GM23338 (cell line): Measurements from ENCODE around the gene SLC4A2. TPM values are rescaled to one million over a fixed set of nuclear protein-coding genes. Genes with fewer than 3 reads are reported as not detected.

Source experiments
- ATAC-seq: fragments of 200-7000 bp; cut with Tn5 transposase; 3 replicates; pipeline ENCODE4 v1.9.1; 2020
- DNase-seq: peaks from one replicate; pipeline ENCODE4 v3.0.0-alpha.2; 2015; ENCODE audit warnings: low spot score
- H2AFZ ChIP-seq: fragments of 200-600 bp; sonication (generic); 2 replicates; pipeline ENCODE4 v1.8.0; 2016; ENCODE audit warnings: antibody characterized with exemption, mild to moderate bottlenecking, moderate library complexity
- H3F3A ChIP-seq: fragments of 200-600 bp; sonication (generic); replicated peaks from 2 replicates; pipeline ENCODE4 v1.8.0; 2017; ENCODE audit warnings: antibody characterized with exemption, mixed run types, low read depth
- H3K27ac ChIP-seq: fragments of 200-600 bp; sonication (generic); 2 replicates; pipeline ENCODE4 v1.6.1; 2016; ENCODE audit warnings: low read depth
- H3K27me3 ChIP-seq: fragments of 200-600 bp; sonication (generic); 2 replicates; pipeline ENCODE4 v1.8.0; 2016; ENCODE audit warnings: mild to moderate bottlenecking, mixed run types, moderate library complexity; ENCODE audit not compliant: insufficient read depth
- H3K36me3 ChIP-seq: fragments of 200-600 bp; sonication (generic); 2 replicates; pipeline ENCODE4 v1.8.0; 2016; ENCODE audit warnings: mild to moderate bottlenecking; ENCODE audit not compliant: insufficient read depth
- H3K4me1 ChIP-seq: fragments of 200-600 bp; sonication (generic); 2 replicates; pipeline ENCODE4 v1.8.0; 2016; ENCODE audit warnings: mild to moderate bottlenecking, moderate library complexity; ENCODE audit not compliant: insufficient read depth
- H3K4me2 ChIP-seq: fragments of 200-600 bp; sonication (generic); 2 replicates; pipeline ENCODE4 v1.7.1; 2017; ENCODE audit warnings: mixed run types
- H3K4me3 ChIP-seq: fragments of 200-600 bp; sonication (generic); 2 replicates; pipeline ENCODE4 v1.6.1; 2016; ENCODE audit warnings: mixed run types
- H3K79me2 ChIP-seq: fragments of 200-600 bp; sonication (generic); replicated peaks from 2 replicates; pipeline ENCODE4 v1.8.0; 2017; ENCODE audit warnings: mild to moderate bottlenecking; ENCODE audit not compliant: insufficient read depth
- H3K9me2 ChIP-seq: fragments of 200-600 bp; sonication (generic); 2 replicates; pipeline ENCODE4 v1.8.0; 2017; ENCODE audit not compliant: insufficient read depth
- H4K20me1 ChIP-seq: fragments of 200-600 bp; sonication (generic); replicated peaks from 2 replicates; pipeline ENCODE4 v1.8.0; 2017; ENCODE audit warnings: mild to moderate bottlenecking; ENCODE audit not compliant: insufficient read depth
- H3K27ac Mint-ChIP-seq: 2 replicates; pipeline ENCODE4 v1.8.0; 2020; ENCODE audit warnings: inconsistent platforms, mild to moderate bottlenecking, moderate library complexity, mixed read lengths
- H3K27me3 Mint-ChIP-seq: 3 replicates; pipeline ENCODE4 v1.8.0; 2022; ENCODE audit warnings: low read depth, mild to moderate bottlenecking, moderate library complexity, mixed read lengths, inconsistent platforms; ENCODE audit not compliant: insufficient read depth, poor library complexity
- H3K36me3 Mint-ChIP-seq: 3 replicates; pipeline ENCODE4 v1.8.0; 2021; ENCODE audit warnings: low read depth, mild to moderate bottlenecking, inconsistent platforms, moderate library complexity, mixed read lengths
- H3K4me1 Mint-ChIP-seq: 3 replicates; pipeline ENCODE4 v1.8.0; 2020; ENCODE audit warnings: mild to moderate bottlenecking, inconsistent platforms, mixed read lengths
- H3K4me3 Mint-ChIP-seq: 3 replicates; pipeline ENCODE4 v1.8.0; 2021; ENCODE audit warnings: moderate library complexity, mild to moderate bottlenecking, inconsistent platforms, mixed read lengths
- H3K9me3 Mint-ChIP-seq: 3 replicates; pipeline ENCODE4 v1.8.0; 2020; ENCODE audit warnings: moderate library complexity, mild to moderate bottlenecking, inconsistent platforms, mixed read lengths
- CREB1 ChIP-seq: fragments of 250-450 bp; sonication (Bioruptor Pico); IDR thresholded peaks from 2 replicates; pipeline ENCODE4 v1.5.0; 2020; ENCODE audit warnings: low read depth, mild to moderate bottlenecking, moderate library complexity
- EZH2 ChIP-seq: fragments of 200-600 bp; sonication (generic); IDR thresholded peaks from one replicate; pipeline ENCODE4 v1.8.0; 2017; ENCODE audit warnings: antibody characterized with exemption, mild to moderate bottlenecking, low read depth; ENCODE audit not compliant: unreplicated experiment
- EZH2phosphoT487 ChIP-seq: fragments of 200-600 bp; sonication (generic); IDR thresholded peaks from one replicate; pipeline ENCODE4 v1.8.1; 2018; ENCODE audit warnings: antibody characterized with exemption; ENCODE audit not compliant: unreplicated experiment
- NANOG ChIP-seq: IDR thresholded peaks from 2 replicates; pipeline ENCODE4 v1.6.1; 2016; ENCODE audit warnings: antibody characterized with exemption, borderline replicate concordance
- POLR2AphosphoS5 ChIP-seq: IDR thresholded peaks from 2 replicates; pipeline ENCODE4 v1.6.1; 2016; ENCODE audit warnings: antibody characterized with exemption, low read depth
- STAT1 ChIP-seq: IDR thresholded peaks from one replicate; pipeline ENCODE4 v1.6.1; 2016; ENCODE audit warnings: antibody characterized with exemption; ENCODE audit not compliant: unreplicated experiment
- ZNF114 ChIP-seq: fragments of 250-450 bp; sonication (Bioruptor Pico); IDR thresholded peaks from 2 replicates; pipeline ENCODE4 v1.5.0; 2020; ENCODE audit warnings: mild to moderate bottlenecking, moderate library complexity
- ZNF331 ChIP-seq: fragments of 250-450 bp; sonication (Bioruptor Pico); IDR thresholded peaks from 2 replicates; pipeline ENCODE4 v1.5.0; 2020; ENCODE audit warnings: low read depth, mild to moderate bottlenecking, moderate library complexity
- polyA plus RNA-seq: library from polyadenylated mRNA; unstranded; fragments of >200 nt; fragmentation: Nextera tagmentation; extraction: Ambion mirVana; gene quantifications from 2 replicates; pipeline ENCODE4 v1.2.1, GENCODE V29; 2016
- total RNA-seq: library from RNA; depleted of rRNA; stranded (reverse); fragments of >200 nt; shearing (Covaris generic); gene quantifications from 2 replicates; pipeline ENCODE4 v1.2.3, GENCODE V29; 2014
- TF ChIP-seq, protein P1 (sequence below): IDR thresholded peaks from 2 replicates; pipeline ENCODE4 v1.6.1; 2016; ENCODE audit warnings: antibody characterized with exemption
- TF ChIP-seq, protein P2 (sequence below): IDR thresholded peaks from one replicate; pipeline ENCODE4 v1.6.1; 2018; ENCODE audit warnings: antibody characterized with exemption; ENCODE audit not compliant: unreplicated experiment

Gene SLC4A2
- total and polyA plus RNA-seq, 2 experiments from 2014 or later, result 64.8 to 106 TPM

DNA sequence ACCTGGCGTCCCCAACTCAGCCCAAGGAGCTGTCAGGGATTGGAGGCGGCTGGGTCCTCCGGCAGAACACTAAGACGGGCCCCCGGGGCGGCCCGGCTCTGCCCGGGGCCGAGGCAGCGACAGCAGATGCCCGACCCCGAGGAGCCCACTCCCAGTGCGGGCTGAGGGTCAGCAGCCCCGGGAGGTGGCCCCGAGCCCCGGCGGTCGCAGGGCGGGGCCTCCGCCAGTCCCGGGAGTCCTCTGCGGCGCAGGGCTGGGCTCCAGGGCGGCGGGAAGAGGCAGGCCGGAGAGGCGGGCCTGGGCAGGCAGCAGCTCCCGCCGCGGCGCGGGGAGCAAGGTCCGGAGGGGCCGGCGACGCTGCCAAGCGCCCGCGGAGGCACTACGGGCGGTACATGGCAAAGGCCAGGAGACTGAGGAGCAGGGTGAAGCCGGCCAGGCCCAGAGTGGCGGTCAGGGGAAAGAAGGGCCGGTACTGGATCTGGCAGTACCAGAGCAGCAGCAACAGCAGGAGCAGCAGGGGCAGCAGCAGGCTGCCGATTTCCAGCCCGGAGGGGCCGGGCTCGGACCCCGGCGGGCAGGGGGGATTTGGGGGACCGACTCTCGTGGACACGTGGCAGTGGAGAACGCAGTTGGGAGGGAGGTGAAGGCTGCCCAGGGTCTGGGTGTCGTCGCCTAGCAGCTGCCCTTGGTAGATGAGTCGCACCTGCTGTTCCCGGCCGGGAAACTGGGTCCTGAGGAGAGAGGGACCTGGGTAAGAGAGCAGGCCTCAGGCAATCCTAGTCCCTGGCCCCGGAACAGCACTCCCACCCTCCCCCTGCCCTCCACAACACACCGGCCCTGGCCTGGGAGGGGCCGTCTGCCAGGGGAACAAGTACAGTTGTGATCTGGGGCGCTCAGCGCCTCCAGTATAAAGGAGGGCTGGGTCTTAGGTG is 22.0 kb downstream of the SLC4A2 start:
- H2AFZ ChIP-seq, result no peak overlapping the region
- TF ChIP-seq ZNF114, result no peak
- DNase-seq (no peak), ATAC-seq (peak; percentile 10)
- peaks cover 9% of the 10 kb centered on the region for H4K20me1 ChIP-seq
- H3K27ac ChIP-seq, result no peak overlapping the region
- H3F3A ChIP-seq, result peaks cover 20% of the 10 kb centered on the region
- H3K79me2 ChIP-seq, result peaks cover 6% of the 10 kb centered on the region; the same call in 1 of the 2 replicates
- H3K4me2 ChIP-seq, result peak overlapping the region; percentile 98
- H3K4me3 ChIP-seq, result peak overlapping the region; percentile 91
- Mint-ChIP-seq H3K27ac (no peak overlapping the region), H3K9me3 (peaks cover 2% of the 10 kb centered on the region; the same call in 1 of the 3 replicates), H3K27me3 (peaks cover 27% of the 10 kb centered on the region), H3K4me1 (peaks cover 37% of the 10 kb centered on the region), H3K4me3 (peak overlapping the region; percentile 89), H3K36me3 (peaks cover 5% of the 10 kb centered on the region; the same call in 2 of the 3 replicates)
- H3K4me1 ChIP-seq, result peaks cover 33% of the 10 kb centered on the region
- no peaks in the 10 kb centered on the region for H3K36me3 ChIP-seq
- H3K27me3 ChIP-seq, result peaks cover 18% of the 10 kb centered on the region
- H3K9me2 ChIP-seq, result no peaks in the 10 kb centered on the region

DNA sequence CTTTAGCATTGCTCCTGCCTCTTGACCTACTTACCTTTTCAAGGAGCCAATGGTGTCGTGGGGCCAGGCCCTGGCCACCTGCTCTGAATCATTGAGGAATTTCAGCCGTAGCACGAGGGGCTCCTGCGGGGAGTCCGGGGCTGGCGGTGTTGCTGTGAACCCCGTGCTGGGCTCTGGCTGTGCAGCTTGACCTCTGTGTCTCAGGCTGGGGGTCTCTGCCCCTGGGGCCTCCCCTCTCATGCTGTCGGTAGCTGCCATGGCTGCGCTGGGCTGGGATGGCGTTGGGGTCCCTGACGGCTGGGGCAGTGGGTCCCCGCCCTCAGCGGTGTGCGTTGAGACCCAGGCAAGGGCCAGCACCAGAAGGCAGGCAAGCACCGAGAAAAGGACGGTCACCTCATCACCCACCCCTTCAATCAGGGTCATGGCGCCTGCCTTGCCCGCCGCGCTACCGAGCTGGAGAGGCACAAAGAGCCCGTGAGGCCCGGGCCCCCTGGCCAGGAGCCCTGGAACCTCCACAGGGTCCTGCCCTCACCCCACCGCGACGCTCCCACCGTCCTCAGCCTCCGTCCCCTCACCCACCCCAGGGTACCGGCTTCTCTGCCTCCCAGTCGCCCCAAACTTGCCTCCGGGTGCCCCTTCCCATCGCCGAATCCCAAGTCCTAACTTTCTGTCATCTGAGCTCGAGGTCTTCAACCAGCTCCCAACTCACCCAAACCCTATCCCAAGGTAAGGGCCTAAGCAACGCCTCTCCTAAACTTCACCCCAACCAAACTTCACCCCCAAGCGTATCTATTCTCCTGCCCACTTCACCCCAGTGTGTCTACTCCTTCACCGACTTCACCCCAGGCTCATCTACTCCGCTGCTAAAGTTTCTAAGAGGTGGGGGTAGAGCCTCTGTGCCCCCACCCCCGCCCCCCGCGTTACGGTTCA is 23.0 kb downstream of the SLC4A2 start:
- Histone ChIP-seq H2AFZ (no peak overlapping the region), H3K36me3 (no peaks in the 10 kb centered on the region), H4K20me1 (peaks cover 7% of the 10 kb centered on the region), H3K27me3 (peaks cover 25% of the 10 kb centered on the region), H3K4me2 (peak overlapping the region; percentile 98), H3K27ac (no peak overlapping the region), H3K4me1 (peaks cover 31% of the 10 kb centered on the region), H3K79me2 (peaks cover 9% of the 10 kb centered on the region; the same call in 1 of the 2 replicates), H3K9me2 (no peaks in the 10 kb centered on the region), H3F3A (peaks cover 20% of the 10 kb centered on the region), H3K4me3 (peak overlapping the region; percentile 79)
- peaks cover 36% of the 10 kb centered on the region for H3K4me1 Mint-ChIP-seq
- peaks cover 2% of the 10 kb centered on the region; the same call in 1 of the 3 replicates for H3K9me3 Mint-ChIP-seq
- peaks cover 29% of the 10 kb centered on the region for H3K27me3 Mint-ChIP-seq
- H3K27ac Mint-ChIP-seq, result no peak overlapping the region
- ATAC-seq (no peak), DNase-seq (no peak)
- H3K36me3 Mint-ChIP-seq, result peaks cover 4% of the 10 kb centered on the region; the same call in 1 of the 3 replicates
- TF ChIP-seq, protein P1, sequence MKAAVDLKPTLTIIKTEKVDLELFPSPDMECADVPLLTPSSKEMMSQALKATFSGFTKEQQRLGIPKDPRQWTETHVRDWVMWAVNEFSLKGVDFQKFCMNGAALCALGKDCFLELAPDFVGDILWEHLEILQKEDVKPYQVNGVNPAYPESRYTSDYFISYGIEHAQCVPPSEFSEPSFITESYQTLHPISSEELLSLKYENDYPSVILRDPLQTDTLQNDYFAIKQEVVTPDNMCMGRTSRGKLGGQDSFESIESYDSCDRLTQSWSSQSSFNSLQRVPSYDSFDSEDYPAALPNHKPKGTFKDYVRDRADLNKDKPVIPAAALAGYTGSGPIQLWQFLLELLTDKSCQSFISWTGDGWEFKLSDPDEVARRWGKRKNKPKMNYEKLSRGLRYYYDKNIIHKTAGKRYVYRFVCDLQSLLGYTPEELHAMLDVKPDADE, result no peak
- no peak for TF ChIP-seq ZNF114
- no peak for TF ChIP-seq EZH2phosphoT487
- no peak for TF ChIP-seq CREB1 (CRISPR knock-in tag)
- no peak for TF ChIP-seq EZH2
- TF ChIP-seq STAT1, result no peak
- TF ChIP-seq POLR2AphosphoS5, result no peak
- no peak for TF ChIP-seq ZNF331
- TF ChIP-seq NANOG, result no peak
- TF ChIP-seq, protein P2, sequence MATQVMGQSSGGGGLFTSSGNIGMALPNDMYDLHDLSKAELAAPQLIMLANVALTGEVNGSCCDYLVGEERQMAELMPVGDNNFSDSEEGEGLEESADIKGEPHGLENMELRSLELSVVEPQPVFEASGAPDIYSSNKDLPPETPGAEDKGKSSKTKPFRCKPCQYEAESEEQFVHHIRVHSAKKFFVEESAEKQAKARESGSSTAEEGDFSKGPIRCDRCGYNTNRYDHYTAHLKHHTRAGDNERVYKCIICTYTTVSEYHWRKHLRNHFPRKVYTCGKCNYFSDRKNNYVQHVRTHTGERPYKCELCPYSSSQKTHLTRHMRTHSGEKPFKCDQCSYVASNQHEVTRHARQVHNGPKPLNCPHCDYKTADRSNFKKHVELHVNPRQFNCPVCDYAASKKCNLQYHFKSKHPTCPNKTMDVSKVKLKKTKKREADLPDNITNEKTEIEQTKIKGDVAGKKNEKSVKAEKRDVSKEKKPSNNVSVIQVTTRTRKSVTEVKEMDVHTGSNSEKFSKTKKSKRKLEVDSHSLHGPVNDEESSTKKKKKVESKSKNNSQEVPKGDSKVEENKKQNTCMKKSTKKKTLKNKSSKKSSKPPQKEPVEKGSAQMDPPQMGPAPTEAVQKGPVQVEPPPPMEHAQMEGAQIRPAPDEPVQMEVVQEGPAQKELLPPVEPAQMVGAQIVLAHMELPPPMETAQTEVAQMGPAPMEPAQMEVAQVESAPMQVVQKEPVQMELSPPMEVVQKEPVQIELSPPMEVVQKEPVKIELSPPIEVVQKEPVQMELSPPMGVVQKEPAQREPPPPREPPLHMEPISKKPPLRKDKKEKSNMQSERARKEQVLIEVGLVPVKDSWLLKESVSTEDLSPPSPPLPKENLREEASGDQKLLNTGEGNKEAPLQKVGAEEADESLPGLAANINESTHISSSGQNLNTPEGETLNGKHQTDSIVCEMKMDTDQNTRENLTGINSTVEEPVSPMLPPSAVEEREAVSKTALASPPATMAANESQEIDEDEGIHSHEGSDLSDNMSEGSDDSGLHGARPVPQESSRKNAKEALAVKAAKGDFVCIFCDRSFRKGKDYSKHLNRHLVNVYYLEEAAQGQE, result no peak
- peak overlapping the region; percentile 82 for H3K4me3 Mint-ChIP-seq
